ENCODE data around the gene SALL1. TPM values are rescaled to one million over a fixed set of nuclear protein-coding genes. Genes with fewer than 3 reads are reported as not detected.
A peak's percentile ranks its signal among the peaks of the same experiment; 100 is the strongest.

SALL1 gene
- under 1 TPM in 3 of 4 donors, not detected in 1; 0.07 to 0.15 (median 0.11) TPM for total RNA-seq

DNA sequence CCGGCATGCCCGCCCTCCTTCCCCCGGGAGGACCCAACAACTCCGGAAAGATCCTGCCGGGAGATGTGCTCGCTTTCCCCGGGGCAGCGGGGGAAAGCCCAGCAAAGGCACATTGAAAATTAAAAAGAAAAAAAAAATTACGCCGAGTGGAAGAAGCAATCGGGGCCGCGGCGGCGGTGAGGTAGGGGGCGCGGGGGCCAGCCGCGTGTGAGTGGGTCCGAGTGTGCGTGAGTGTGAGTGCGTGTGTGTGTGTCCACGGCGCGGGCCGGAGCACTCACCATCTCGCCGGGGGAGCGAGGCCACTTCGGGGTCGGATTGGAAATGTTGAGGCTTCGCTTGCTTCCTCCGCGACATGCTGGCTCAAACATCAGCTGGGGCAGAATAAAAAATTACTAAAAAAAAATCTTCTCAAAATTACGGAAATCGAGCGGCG is at the start of gene SALL1:
SALL1 (minus strand) TSS at position 383 of the 433 bp plus-strand sequence; CDS start at position 354, 29 bp downstream.
- no peak within 1 kb of the TSS for H3K27ac ChIP-seq
- H3K4me1 ChIP-seq, result peaks cover 10 to 15% of the 10 kb centered on the region in 2 donors
- H3K4me3 ChIP-seq, result peak within 1 kb of the TSS; percentile 40 to 52 (median 49)
- intact Hi-C loops (cut with DNase I; ENCODE audit: low total_unique reads) (no loop called here), in situ Hi-C loops (cut with MboI; ENCODE audit: low sequenced_read_pairs in 4 of 4) (no loop called here)
- H3K9me3 ChIP-seq, result peaks cover 0 to 8% (median 0%) of the 10 kb centered on the region in 3 donors
- no peaks in the 10 kb centered on the region for H3K36me3 ChIP-seq
- ATAC-seq (no peak), DNase-seq (no peak)
- peaks cover 73 to 80% (median 80%) of the 10 kb centered on the region in 3 donors for H3K27me3 ChIP-seq
- TF ChIP-seq CTCF (IDR thresholded peaks at IDR 0.05 in 4 of 5, conservative IDR thresholded peaks at IDR 0.05 in 1 of 5), result no peak

- H3K4me3 ChIP-seq, result no peak overlapping the region
- no peaks in the 10 kb centered on the region for H3K9me3 ChIP-seq
- H3K36me3 ChIP-seq, result no peaks in the 10 kb centered on the region
- no peak for TF ChIP-seq POLR2A (IDR thresholded peaks at IDR 0.05)
- TF ChIP-seq CTCF (IDR thresholded peaks at IDR 0.05 in 4 of 5, conservative IDR thresholded peaks at IDR 0.05 in 1 of 5), result no peak
- in situ Hi-C loops (cut with MboI; ENCODE audit: low sequenced_read_pairs in 4 of 4), result no loop called here
- H3K27ac ChIP-seq, result no peak overlapping the region
- no peaks in the 10 kb centered on the region for H3K27me3 ChIP-seq
- intact Hi-C loops (cut with DNase I; ENCODE audit: low total_unique reads), result no loop called here
- ATAC-seq, result no peak
- H3K4me1 ChIP-seq, result no peaks in the 10 kb centered on the region
- no peak for DNase-seq
These were observed 49.7 kb upstream of the SALL1 start for GRCh38 chr16:51200793-51201192.

- no peak overlapping the region for H3K27ac ChIP-seq
- H3K4me3 ChIP-seq, result no peak overlapping the region
- in situ Hi-C loops (cut with MboI; ENCODE audit: low sequenced_read_pairs in 4 of 4), result no loop called here
- no peaks in the 10 kb centered on the region for H3K27me3 ChIP-seq
- H3K36me3 ChIP-seq, result no peaks in the 10 kb centered on the region
- no peaks in the 10 kb centered on the region for H3K9me3 ChIP-seq
- DNase-seq, result no peak
- intact Hi-C loops (cut with DNase I; ENCODE audit: low total_unique reads), result no loop called here
- no peak for ATAC-seq
- TF ChIP-seq POLR2A (IDR thresholded peaks at IDR 0.05) (no peak), CTCF (IDR thresholded peaks at IDR 0.05 in 4 of 5, conservative IDR thresholded peaks at IDR 0.05 in 1 of 5) (no peak)
- H3K4me1 ChIP-seq, result no peaks in the 10 kb centered on the region
These were observed 47.1 kb upstream of the SALL1 start for GRCh38 chr16:51197953-51198748.

- H3K27me3 ChIP-seq, result no peaks in the 10 kb centered on the region
- in situ Hi-C loops (cut with MboI; ENCODE audit: low sequenced_read_pairs in 4 of 4), result no loop called here
These were observed 42.8 kb upstream of the SALL1 start for GRCh38 chr16:51193879-51194278.

More at GRCh38 chr16:51193879-51194278, 42.8 kb upstream of the SALL1 start:
- intact Hi-C loops (cut with DNase I; ENCODE audit: low total_unique reads), result no loop called here
- H3K4me3 ChIP-seq, result no peak overlapping the region
- no peak overlapping the region for H3K27ac ChIP-seq
- no peak for TF ChIP-seq CTCF (IDR thresholded peaks at IDR 0.05 in 4 of 5, conservative IDR thresholded peaks at IDR 0.05 in 1 of 5)
- TF ChIP-seq POLR2A (IDR thresholded peaks at IDR 0.05), result no peak
- ATAC-seq (no peak), DNase-seq (no peak)
- no peaks in the 10 kb centered on the region for H3K4me1 ChIP-seq
- H3K9me3 ChIP-seq, result no peaks in the 10 kb centered on the region
- H3K36me3 ChIP-seq, result no peaks in the 10 kb centered on the region

Data from gastrocnemius medialis (tissue), 4 donors.